ENCODE data around the gene RNF44.

The RNF44 gene

DNA sequence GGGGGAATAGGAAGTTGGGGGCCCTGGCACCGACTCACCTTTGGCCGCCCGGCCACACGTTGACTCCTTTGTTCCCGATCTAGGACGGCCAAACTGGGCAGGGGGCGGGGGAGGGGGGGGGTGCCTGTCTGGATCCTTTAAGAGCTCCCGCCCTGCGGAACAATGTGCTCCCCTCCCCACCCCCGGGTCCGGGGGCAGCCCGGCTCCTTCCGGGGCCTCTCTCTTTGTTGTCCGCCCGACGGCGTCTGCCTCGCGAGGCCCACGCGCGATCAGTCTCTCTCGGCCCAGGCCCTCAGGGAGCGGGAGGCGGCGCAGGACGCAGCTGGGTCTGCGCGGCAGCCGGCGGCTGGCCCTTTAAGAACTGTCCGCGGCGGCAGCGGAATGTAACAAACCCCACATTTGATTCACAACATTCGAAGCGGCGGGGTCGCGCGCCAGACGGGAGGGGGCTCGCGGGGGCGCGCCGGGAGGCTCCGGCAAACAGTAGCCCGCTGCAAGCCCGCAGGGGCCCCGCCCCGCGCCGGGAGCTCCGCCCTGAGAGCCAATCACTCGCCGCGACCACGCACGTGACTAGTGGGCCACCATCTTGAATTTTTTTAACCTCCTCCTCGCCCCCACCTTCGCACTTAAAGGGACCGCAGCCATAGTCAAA is at the start of gene RNF44:
TSS of gene RNF44 (minus strand) at position 501 of the 652 bp plus-strand sequence. CDS start 4,930 bp downstream, outside the sequence.
- Histone ChIP-seq H3K4me1 (ENCODE audit: low read length) (peaks cover 20% of the 10 kb centered on the region), H2AFZ (ENCODE audit: low read length) (peak within 1 kb of the TSS; percentile 96)
- no peak for TF ChIP-seq EZH2phosphoT487 (IDR thresholded peaks at IDR 0.05; ENCODE audit: low read length)
- TF ChIP-seq, protein P1, sequence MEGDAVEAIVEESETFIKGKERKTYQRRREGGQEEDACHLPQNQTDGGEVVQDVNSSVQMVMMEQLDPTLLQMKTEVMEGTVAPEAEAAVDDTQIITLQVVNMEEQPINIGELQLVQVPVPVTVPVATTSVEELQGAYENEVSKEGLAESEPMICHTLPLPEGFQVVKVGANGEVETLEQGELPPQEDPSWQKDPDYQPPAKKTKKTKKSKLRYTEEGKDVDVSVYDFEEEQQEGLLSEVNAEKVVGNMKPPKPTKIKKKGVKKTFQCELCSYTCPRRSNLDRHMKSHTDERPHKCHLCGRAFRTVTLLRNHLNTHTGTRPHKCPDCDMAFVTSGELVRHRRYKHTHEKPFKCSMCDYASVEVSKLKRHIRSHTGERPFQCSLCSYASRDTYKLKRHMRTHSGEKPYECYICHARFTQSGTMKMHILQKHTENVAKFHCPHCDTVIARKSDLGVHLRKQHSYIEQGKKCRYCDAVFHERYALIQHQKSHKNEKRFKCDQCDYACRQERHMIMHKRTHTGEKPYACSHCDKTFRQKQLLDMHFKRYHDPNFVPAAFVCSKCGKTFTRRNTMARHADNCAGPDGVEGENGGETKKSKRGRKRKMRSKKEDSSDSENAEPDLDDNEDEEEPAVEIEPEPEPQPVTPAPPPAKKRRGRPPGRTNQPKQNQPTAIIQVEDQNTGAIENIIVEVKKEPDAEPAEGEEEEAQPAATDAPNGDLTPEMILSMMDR (IDR thresholded peaks at IDR 0.05; ENCODE audit: low read length) = no peak
- no peak for TF ChIP-seq EZH2 (optimal IDR thresholded peaks at IDR 0.05; ENCODE audit: low read depth, low read length)

DNA sequence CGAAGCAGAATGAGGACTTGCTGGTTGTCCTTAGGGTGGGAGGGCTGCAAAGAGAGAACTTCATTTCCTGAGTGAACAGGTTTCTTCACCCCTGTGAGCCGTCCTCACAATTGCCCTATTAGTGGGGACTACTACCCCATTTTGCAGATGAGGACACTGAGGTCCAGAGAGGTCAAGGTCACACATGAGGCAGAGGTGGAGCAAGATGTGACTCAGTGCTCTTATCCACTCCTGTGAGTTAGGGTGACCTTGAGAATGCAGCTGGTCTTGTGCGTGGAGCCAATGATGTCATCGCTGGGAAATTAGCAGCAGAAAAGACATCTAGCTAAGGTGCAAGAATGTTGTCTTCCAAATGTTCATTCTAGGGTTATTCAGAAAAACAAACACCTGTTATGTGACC is 45.9 kb upstream of the RNF44 start:
- no peaks in the 10 kb centered on the region for H3F3A ChIP-seq (ENCODE audit: insufficient read depth, low read length)
- H3K9ac ChIP-seq (ENCODE audit: low read length) = no peak overlapping the region
- DNase-seq = no peak
- no peaks in the 10 kb centered on the region for H3K79me2 ChIP-seq (ENCODE audit: low read length)
- H3K27me3 ChIP-seq (replicated peaks; ENCODE audit: insufficient read depth, low read length) = no peaks in the 10 kb centered on the region
- no peak overlapping the region for H3K4me2 ChIP-seq (ENCODE audit: low read depth, low read length)
- H3K4me1 ChIP-seq (ENCODE audit: low read length) = no peaks in the 10 kb centered on the region
- H4K20me1 ChIP-seq (ENCODE audit: insufficient read depth, low read length) = no peaks in the 10 kb centered on the region
- TF ChIP-seq EZH2 (optimal IDR thresholded peaks at IDR 0.05; ENCODE audit: low read depth, low read length) = no peak
- no peak for TF ChIP-seq EZH2phosphoT487 (IDR thresholded peaks at IDR 0.05; ENCODE audit: low read length)
- TF ChIP-seq, protein P1 (IDR thresholded peaks at IDR 0.05; ENCODE audit: low read length) = no peak
- no peaks in the 10 kb centered on the region for H3K9me3 ChIP-seq (replicated peaks; ENCODE audit: insufficient read depth, low read length)
- no peak overlapping the region for H3K27ac ChIP-seq (ENCODE audit: low read length)
- no peaks in the 10 kb centered on the region for H3K9me2 ChIP-seq (replicated peaks; ENCODE audit: insufficient read depth, low read length)
- no peaks in the 10 kb centered on the region for H3K36me3 ChIP-seq (replicated peaks; ENCODE audit: insufficient read depth, low read length)
- H3K4me3 ChIP-seq (ENCODE audit: low read length) = no peak overlapping the region
- H2AFZ ChIP-seq (ENCODE audit: low read length) = no peak overlapping the region

More for the DNA sequence above, at the start of gene RNF44:
- H3K79me2 ChIP-seq (ENCODE audit: low read length) = peaks cover 39% of the 10 kb centered on the region
- peak within 1 kb of the TSS; percentile 86 for H3K9ac ChIP-seq (ENCODE audit: low read length)
- H4K20me1 ChIP-seq (ENCODE audit: insufficient read depth, low read length) = no peaks in the 10 kb centered on the region
- no peaks in the 10 kb centered on the region for H3K9me2 ChIP-seq (replicated peaks; ENCODE audit: insufficient read depth, low read length)
- no peaks in the 10 kb centered on the region for H3K27me3 ChIP-seq (replicated peaks; ENCODE audit: insufficient read depth, low read length)
- peak within 1 kb of the TSS; percentile 97 for H3K4me3 ChIP-seq (ENCODE audit: low read length)
- no peaks in the 10 kb centered on the region for H3K36me3 ChIP-seq (replicated peaks; ENCODE audit: insufficient read depth, low read length)
- no peaks in the 10 kb centered on the region for H3K9me3 ChIP-seq (replicated peaks; ENCODE audit: insufficient read depth, low read length)
- DNase-seq = peak; percentile 97
- H3K27ac ChIP-seq (ENCODE audit: low read length) = peak within 1 kb of the TSS; percentile 83
- H3F3A ChIP-seq (ENCODE audit: insufficient read depth, low read length) = peaks cover 10% of the 10 kb centered on the region
- peak within 1 kb of the TSS; percentile 98 for H3K4me2 ChIP-seq (ENCODE audit: low read depth, low read length)

DNA sequence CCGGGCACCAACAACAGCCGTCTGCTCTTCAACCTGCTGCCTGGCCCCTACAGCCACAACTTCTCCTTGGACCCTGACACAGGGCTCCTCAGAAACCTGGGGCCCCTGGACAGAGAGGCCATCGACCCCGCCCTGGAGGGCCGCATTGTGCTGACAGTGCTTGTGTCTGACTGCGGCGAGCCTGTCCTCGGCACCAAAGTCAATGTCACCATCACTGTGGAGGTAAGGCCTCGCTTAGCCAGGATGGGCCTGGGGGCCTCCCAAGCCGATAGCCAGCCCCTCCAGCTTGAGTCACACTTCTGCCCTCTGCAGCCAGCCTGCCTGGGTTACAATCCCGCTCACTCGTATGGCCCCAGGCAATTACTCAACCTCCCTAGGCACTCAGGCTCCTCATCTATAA is 44.2 kb upstream of the RNF44 start:
- Histone ChIP-seq H3K79me2 (ENCODE audit: low read length) (no peaks in the 10 kb centered on the region), H3K9me3 (replicated peaks; ENCODE audit: insufficient read depth, low read length) (no peaks in the 10 kb centered on the region), H3K9ac (ENCODE audit: low read length) (no peak overlapping the region), H3K4me3 (ENCODE audit: low read length) (no peak overlapping the region), H3K27me3 (replicated peaks; ENCODE audit: insufficient read depth, low read length) (no peaks in the 10 kb centered on the region), H3K4me1 (ENCODE audit: low read length) (no peaks in the 10 kb centered on the region), H3F3A (ENCODE audit: insufficient read depth, low read length) (no peaks in the 10 kb centered on the region), H2AFZ (ENCODE audit: low read length) (no peak overlapping the region), H3K36me3 (replicated peaks; ENCODE audit: insufficient read depth, low read length) (no peaks in the 10 kb centered on the region), H3K27ac (ENCODE audit: low read length) (no peak overlapping the region), H4K20me1 (ENCODE audit: insufficient read depth, low read length) (no peaks in the 10 kb centered on the region), H3K9me2 (replicated peaks; ENCODE audit: insufficient read depth, low read length) (no peaks in the 10 kb centered on the region), H3K4me2 (ENCODE audit: low read depth, low read length) (no peak overlapping the region)
- DNase-seq = no peak
- TF ChIP-seq EZH2 (optimal IDR thresholded peaks at IDR 0.05; ENCODE audit: low read depth, low read length) (no peak), EZH2phosphoT487 (IDR thresholded peaks at IDR 0.05; ENCODE audit: low read length) (no peak)
- TF ChIP-seq, protein P1 (IDR thresholded peaks at IDR 0.05; ENCODE audit: low read length) = no peak

Measured in MM.1S (cell line).